AG09309 (cell line): ENCODE data around the gene CDC42BPA.

ENCODE experiments used
- DNase-seq: peaks from one replicate; pipeline ENCODE4 v3.0.0-alpha.2; 2010; ENCODE audit warnings: low read depth
- H3K4me3 ChIP-seq: 2 replicates; pipeline ENCODE4 v1.5.1; 2011; ENCODE audit warnings: mild to moderate bottlenecking, low read depth, low read length, moderate library complexity; ENCODE audit not compliant: control insufficient read depth
- TF ChIP-seq, protein P1 (sequence below): IDR thresholded peaks from 2 replicates; pipeline ENCODE4 v1.5.1; 2011; ENCODE audit warnings: mild to moderate bottlenecking, low read depth, low read length, inconsistent platforms; ENCODE audit not compliant: insufficient read depth, control insufficient read depth; ENCODE audit errors: missing control alignments

Gene CDC42BPA, protein sequence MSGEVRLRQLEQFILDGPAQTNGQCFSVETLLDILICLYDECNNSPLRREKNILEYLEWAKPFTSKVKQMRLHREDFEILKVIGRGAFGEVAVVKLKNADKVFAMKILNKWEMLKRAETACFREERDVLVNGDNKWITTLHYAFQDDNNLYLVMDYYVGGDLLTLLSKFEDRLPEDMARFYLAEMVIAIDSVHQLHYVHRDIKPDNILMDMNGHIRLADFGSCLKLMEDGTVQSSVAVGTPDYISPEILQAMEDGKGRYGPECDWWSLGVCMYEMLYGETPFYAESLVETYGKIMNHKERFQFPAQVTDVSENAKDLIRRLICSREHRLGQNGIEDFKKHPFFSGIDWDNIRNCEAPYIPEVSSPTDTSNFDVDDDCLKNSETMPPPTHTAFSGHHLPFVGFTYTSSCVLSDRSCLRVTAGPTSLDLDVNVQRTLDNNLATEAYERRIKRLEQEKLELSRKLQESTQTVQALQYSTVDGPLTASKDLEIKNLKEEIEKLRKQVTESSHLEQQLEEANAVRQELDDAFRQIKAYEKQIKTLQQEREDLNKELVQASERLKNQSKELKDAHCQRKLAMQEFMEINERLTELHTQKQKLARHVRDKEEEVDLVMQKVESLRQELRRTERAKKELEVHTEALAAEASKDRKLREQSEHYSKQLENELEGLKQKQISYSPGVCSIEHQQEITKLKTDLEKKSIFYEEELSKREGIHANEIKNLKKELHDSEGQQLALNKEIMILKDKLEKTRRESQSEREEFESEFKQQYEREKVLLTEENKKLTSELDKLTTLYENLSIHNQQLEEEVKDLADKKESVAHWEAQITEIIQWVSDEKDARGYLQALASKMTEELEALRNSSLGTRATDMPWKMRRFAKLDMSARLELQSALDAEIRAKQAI (N-terminal part only)

DNA sequence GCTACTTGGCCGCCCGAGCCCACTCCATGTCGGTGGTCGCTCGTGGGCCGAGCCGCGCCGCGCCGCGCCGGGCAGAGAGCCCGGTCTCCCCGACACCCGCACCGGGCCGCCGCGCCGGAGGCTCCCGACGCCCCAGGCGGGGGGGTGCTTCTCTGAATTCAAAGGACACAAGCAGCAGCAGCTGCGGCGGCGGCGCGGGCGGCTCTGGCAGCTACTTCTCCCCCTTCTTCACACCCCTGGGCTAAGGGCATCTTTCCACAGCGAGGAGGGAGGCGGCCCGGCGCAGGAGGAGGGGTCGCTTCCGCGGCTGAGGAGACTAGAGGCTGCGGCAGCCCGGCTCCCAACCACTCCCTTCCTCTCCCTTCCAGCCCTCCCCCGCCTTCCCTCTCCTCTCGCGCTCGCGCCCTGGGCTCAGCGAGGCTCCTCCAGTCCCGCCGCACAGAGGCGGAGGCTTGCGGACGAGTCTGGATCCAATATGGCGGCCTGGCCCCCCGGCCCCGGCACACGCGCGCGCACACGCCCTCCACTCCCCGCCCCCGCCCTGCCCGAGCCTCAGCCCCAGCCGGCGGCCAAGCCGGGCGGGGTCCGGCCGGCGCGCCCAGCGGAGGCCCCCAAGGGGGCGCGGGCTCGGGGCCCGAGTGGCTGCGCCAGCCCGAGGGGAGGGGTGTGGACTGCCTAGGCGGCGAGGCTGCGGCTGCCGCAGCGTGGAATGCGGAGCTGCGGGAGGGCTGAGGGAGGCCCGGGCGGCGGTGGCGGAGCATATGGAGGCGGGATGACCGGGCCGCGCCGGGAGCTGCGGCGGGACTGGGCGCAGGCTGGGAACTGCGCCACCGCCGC is at the start of gene CDC42BPA:
TSS of gene CDC42BPA (minus strand) at position 477 of the 837 bp plus-strand sequence. CDS start 1,310 bp downstream, outside the sequence.
- peak within 1 kb of the TSS; percentile 85 for H3K4me3 ChIP-seq
- TF ChIP-seq, protein P1, sequence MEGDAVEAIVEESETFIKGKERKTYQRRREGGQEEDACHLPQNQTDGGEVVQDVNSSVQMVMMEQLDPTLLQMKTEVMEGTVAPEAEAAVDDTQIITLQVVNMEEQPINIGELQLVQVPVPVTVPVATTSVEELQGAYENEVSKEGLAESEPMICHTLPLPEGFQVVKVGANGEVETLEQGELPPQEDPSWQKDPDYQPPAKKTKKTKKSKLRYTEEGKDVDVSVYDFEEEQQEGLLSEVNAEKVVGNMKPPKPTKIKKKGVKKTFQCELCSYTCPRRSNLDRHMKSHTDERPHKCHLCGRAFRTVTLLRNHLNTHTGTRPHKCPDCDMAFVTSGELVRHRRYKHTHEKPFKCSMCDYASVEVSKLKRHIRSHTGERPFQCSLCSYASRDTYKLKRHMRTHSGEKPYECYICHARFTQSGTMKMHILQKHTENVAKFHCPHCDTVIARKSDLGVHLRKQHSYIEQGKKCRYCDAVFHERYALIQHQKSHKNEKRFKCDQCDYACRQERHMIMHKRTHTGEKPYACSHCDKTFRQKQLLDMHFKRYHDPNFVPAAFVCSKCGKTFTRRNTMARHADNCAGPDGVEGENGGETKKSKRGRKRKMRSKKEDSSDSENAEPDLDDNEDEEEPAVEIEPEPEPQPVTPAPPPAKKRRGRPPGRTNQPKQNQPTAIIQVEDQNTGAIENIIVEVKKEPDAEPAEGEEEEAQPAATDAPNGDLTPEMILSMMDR = no peak
- DNase-seq = peak; percentile 58

DNA sequence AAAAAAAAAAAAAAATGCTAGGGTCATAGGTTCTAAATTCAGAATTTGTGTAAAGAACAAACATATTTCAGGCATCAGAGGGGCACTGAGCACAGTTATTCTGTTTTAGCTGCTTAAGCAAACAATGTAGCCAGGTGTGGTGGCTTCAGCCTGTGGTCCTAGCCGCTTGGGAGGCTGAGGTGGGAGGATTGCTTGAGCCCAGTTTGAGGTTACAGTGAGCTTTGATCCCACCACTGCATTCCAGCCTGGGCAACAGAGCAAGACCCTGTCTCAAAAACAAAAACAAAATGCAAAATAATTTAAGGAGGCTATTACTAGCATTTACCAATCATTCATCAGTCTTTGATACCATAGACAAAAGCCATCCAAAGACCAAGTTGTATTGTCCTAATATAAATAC is 49.7 kb upstream of the CDC42BPA start:
- TF ChIP-seq, protein P1 = no peak
- DNase-seq = no peak
- H3K4me3 ChIP-seq = no peak overlapping the region

DNA sequence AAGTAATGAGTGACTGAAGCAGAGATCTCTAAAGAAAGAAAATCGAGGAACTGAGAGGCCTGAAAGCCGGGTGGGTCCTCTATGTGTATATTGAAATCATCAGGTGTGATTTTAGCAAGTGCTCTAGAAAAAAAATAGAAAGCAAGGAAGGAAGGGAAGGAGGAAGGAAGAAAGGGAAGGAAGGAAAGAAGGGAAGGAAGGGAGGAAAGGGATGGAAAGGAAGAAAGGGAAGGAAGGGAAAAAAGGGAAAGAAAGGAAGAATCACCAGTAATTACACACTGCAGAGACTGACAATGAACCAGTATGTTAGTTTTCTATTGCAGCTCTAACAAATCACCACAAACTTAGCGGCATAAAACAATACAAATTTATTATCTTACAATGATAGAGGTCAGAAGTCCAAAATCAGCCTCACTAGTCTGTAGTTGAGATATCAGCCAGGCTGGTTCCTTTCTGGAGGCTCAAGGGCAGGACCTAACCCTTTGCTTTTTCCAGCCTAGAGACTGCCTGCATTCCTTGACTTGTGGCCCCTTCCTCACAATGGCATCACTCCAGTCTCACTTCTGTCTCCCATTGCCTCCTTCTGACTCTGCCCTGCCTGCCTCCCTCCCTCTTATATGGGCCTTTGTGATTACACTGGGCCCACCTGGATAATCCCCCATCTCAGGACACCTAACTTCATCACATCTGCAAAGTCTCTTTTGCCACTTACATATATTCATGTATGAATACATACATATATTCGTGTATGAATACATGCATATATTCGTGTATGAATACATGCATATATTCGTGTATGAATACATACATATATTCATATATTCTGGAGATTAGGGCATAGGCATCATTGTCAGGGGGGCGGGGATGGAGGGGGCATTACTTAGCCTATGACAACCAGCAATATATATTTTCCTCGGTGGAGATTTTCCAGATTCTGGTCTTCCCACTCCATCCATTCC is 47.5 kb upstream of the CDC42BPA start:
- H3K4me3 ChIP-seq = no peak overlapping the region
- TF ChIP-seq, protein P1 = no peak
- no peak for DNase-seq

DNA sequence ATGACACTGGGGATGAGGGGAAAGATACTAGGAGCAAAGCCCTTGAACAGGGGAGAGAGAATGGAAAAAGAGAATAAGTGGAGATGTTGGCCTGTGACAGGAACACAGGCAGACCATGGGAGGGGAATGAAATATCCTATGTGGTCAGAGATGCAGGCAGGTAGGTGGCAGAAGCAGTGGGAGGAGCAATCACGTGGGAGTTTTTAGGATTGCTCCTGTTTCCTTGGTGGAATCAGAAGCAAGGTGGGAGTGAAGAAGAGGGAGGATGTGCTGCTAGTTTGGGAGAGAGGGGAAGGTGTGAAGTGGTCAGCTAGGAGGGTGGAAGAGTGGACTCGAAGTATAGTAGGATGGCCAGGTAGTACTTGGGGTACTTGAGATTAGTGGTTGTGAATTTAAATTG is 46.4 kb upstream of the CDC42BPA start:
- no peak for DNase-seq

DNA sequence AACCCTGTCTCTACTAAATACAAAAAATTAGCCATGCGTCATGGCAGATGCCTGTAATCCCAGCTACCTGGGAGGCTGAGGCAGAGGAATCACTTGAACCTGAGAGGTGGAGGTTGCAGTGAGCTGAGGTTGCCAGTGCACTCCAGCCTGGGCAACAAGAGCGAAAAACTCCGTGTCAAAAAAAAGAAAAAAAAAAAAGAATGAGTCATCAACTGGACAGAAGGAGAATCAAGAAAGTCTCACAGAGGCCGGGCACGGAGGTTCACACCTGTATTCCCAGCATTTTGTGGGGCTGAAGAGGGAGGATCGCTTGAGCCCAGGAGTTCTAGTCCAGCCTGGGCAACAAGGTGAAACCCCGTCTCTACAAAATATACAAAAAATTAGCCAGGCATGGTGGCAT is 45.5 kb upstream of the CDC42BPA start:
- TF ChIP-seq, protein P1 = no peak
- no peak overlapping the region for H3K4me3 ChIP-seq
- DNase-seq = no peak

More for the DNA sequence above, 46.4 kb upstream of the CDC42BPA start:
- no peak overlapping the region for H3K4me3 ChIP-seq
- TF ChIP-seq, protein P1 = no peak
